EH (cell line): ENCODE results near the gene MTM1.
A peak's percentile ranks its signal among the peaks of the same experiment; 100 is the strongest.

Experiments
- DNase-seq: peaks from one replicate; pipeline ENCODE4 v3.0.0-alpha.2; 2015; ENCODE audit warnings: low read depth

Gene MTM1

GRCh38 chrX:150548684-150549083 is 19.7 kb upstream of the MTM1 start:
- peak; percentile 56 for DNase-seq

DNA sequence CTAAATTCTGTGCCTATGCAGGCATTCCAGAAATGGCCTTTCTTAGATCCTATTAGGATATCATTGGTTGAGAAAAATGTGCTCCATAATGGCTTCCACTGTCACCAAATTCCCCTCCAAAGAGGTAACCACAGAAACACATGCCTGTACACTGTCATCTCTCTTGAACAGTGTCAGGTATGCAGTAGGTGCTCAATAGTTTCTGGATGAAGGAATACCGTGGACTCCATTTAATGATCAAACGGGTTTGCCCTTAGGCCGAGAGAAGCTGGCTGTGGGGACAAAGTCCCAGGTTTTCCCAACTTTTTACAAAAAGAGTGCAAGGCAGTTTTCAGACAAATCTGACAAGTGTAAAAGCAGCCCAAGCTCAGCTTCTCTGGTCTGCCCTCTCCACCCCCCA is 16.5 kb upstream of the MTM1 start:
- no peak for DNase-seq

GRCh38 chrX:150558424-150558823 is 10.0 kb upstream of the MTM1 start:
- DNase-seq: no peak

- no peak for DNase-seq
Observed at GRCh38 chrX:150564838-150565237, 3.6 kb upstream of the MTM1 start.

DNA sequence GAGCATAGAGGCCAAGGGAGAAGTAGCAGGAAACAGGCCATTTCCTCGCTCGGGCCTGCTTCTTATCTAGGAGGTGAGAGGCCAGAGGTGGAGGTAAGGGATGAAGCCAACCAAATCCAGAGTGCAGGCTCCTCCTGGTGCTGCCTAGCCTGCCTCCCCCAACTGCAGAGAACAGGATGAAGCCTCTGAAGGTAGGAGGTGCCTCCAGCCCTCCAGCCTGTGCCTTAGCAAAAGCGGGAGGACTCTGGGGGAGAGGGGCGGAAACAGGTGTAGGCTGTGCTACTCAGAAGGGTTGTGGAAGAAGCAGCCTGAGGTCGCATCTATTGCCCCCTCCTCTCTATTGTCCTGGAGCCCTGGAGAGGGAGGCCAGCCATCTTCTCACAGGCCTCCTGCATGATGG is 2.9 kb upstream of the MTM1 start:
- no peak for DNase-seq

DNA sequence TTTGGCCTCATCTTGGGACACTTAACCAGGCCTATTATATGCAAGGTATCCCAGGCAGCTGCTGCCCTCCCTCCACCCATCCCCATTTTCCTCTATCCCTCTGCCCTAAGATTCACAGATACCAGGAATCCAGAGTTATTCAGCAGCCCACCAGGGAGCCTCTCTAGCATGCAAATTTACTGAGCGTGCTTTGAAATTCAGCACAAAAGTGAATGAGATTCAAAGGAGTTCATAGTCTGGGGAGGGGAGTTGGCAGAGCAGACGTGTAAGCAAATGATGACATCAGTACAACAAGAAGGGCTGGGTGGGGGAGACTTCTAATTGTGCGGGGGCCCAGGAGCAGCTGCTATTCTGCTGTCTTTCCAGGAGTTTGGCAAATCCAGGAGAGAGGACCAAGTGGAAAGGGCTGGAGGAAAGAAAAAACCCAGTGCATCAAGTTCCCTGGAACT is 1.7 kb upstream of the MTM1 start:
- DNase-seq: no peak

GRCh38 chrX:150567645-150568319 is 639 bp upstream of the MTM1 start:
- no peak for DNase-seq

GRCh38 chrX:150569155-150569477 is 695 bp downstream of the MTM1 start:
- peak; percentile 54 for DNase-seq

DNA sequence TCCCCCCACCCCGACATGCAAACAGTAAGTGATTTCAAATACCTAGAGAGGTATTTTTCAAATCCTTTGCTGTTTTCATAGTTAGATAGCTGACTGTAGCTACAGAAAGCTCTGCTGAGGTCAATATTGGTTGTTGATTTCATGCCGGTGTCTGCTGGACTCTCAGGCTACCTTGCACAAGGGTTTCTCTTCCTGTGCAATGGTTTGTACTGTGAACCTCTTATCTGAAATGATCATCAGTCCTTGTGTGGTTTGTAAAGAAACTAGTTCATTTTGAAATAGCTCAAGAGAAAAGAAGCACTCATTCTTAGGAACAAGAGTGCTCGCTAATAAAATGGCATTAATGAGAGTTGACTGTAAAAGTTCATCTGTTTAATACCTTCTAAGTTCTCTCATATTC is 2.1 kb downstream of the MTM1 start:
- no peak for DNase-seq

DNA sequence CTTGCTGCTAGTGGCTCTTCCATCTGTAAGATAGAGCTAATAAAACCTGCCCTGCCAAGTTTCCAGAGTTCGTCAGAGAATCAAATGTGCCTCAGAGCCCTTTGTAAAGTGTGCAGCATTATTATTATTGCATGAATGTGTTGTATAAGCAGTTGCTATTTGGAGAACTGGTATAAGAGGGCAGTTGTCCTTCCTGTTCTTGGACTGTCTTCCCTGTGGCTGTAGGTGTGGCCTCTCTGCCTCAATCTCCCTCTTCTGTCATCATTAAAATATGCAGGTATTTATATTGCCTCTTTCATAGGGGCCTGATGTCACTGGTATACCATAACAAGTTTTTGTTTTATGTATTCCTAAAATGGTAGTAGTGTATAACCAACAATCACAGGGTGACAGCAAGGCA is 3.8 kb downstream of the MTM1 start:
- no peak for DNase-seq

- DNase-seq: no peak
Observed at GRCh38 chrX:150573106-150573505, 4.7 kb downstream of the MTM1 start.

DNA sequence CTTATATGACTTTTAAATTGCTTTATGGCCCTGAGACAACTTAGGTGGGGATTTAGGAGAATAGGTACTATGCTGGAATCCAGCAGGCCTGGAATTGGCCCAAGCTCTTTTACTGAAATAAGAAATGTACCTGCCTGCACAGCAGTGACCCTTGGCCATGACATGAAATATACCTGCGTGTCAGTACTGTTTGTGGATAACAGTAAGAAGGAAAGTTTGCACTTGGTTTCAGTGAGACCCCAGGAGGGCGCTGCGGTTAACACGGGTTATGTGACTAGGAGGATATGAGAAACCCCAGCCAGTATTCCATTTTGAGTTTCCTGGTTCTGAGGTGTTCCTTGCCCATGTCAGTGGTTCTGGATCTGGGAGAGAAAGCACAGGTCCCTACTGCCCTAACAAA is 5.3 kb downstream of the MTM1 start:
- no peak for DNase-seq

GRCh38 chrX:150574559-150575418 is 6.4 kb downstream of the MTM1 start:
- DNase-seq: peak; percentile 12

DNA sequence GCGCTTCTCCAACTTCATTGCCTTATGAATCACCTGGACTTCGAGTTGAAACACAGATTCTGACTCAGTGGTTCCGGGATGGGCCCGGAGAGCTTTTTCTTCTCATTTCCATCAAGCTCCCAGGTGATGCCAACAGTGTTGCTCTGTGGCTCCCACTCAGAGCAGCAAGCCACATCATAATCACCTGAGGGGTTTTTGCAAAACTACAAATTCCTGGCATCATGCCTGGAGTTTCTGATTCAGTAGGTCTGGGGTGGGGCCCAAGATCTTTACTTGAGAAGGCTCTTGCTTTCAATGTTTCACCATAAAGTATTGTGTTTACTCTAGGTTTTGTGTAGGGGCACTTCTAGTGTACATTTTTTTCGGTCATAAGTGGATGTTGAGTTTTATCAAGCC is 7.0 kb downstream of the MTM1 start:
- DNase-seq: peak; percentile 37

GRCh38 chrX:150577174-150577573 is 8.8 kb downstream of the MTM1 start:
- no peak for DNase-seq

DNA sequence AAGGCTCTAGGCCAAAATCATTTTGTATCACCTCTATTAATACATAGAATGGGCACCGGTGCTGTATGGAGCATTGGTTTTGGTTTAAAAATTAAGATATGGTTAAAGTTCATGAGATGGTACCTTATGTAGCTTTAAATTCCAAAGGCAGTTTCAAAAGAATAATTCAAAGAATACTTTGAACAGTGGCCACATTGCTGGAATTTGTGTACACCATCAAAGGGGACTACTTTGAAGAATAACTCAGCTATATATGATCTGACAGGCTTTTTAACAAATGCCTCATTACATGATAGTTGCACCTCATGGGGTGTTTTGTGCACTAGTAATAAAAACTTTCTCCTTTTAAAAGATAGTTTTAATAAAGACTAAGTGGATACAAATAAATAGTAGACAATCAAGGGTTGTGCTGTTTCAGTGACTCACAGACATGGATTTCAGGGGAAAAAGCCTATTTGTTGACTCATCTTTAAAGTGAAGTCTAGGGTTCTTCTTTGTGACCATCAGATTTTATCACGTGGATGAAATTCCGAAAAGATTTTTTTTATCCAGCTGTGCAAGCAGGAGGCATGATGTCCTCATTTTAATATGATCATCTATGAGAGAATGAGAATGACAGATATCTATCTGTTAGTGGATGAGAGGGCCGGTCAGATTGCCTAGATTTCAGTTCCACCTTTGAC is 12.8 kb downstream of the MTM1 start:
- DNase-seq: peak; percentile 86

DNA sequence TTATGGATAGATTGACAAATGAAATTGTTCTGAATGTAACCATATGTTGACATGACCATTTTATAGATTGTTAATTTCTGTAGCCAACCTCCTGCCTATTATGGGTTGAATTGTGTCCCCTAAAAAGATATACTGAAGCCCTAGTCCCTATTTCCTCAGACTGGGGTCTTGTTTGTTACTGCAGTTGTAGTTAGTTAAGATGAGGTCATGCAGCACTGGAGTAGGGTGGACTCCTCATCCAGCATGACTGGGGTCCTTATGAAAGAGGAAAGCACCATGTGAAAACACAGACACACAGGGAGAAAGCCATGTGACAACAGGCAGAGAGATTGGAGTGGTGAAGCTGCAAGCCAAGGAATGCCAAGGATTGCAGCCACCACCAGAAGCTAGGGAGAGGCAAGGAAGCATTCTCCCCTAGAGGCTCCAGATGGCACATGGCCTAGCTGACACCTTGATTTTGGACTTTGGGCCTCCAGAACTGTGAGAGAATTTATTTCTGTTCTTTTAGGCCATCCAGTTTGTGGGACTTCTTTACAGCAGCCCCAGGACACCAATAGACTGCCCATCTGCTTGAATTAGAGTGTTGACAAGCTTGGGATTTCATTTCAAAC is 14.0 kb downstream of the MTM1 start:
- no peak for DNase-seq

DNA sequence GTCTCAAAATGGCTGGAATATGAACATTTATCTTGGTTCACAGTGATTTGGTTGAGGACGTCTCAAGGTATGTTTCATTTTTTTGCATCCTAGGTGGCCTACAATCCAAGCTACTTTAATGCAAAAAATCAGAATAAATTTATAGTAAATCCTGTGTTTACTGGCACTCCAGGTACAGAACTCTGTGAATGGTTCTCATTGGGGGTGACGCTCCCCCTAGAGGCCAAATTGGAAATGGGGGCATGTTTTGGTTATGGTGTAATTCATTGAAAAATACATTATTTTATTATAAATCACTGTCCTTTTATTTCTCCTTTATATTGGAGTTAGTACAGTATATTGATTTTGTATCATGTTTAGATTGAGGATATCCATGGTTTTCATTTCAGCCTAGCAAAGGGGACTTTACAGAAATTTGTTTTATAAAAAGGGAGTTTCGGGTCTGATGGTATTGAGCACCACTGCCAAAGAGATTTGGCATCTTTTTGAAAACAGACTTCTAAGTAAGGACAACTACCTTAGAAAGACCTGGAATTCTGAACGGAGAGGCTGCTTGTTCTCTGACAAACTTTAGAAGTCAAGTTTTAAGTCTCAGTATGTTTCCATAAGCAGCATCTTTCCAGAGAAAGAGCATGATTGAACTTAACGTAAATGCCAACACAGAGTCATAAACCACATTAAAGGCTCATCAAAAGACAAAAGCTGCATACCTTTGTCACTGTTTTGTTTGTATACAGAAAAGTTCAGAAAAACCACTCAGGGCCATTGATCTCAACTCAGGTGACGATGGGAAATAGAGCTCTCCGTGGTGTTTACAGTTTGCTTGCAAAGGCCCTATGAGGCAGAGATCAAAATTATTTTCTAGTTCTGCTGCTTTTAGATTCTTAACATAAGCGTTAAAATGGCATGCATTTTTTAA is 19.4 kb downstream of the MTM1 start:
- peak; percentile 31 for DNase-seq

DNA sequence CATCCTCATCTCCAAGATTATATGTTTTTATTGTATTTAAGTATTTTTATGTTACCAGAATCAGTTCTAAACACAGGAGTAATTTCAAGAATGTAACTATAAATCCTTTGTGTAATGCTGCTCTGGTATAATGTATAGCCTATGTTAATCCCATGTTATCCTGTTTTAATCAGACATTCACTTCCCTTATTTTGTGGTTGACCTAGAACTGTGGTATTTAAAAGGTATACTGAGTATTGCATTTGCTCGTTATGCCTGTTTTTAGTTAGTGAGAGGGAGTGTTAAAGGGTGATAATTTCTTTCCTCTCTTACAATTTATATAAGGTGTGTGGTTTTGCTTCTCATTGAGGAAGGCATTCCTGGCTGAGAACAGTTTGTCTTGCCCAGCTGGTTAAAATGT is 26.2 kb downstream of the MTM1 start:
- no peak for DNase-seq

GRCh38 chrX:150599226-150599625 is 30.8 kb downstream of the MTM1 start:
- no peak for DNase-seq

DNA sequence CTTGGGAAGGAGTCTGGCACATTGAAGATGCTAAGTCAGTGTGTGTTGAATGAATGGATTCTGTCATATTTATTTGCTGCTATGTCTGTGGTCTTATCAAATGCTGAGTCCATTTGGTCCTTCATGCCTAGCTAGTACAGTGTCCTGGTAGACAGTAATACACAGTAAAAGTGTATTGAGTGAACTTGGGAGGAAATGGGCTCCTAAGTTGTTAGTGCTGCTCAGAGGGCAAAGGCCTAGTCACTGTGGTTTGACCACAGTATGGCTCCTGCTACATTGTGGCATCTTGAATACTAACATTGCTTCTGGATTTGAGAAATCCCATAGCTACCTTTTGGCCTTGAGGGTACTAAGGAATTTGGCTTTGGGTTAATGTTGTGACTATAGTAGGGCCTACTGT is 33.9 kb downstream of the MTM1 start:
- DNase-seq: no peak

GRCh38 chrX:150602743-150603142 is 34.3 kb downstream of the MTM1 start:
- DNase-seq: no peak
